GM23338 (cell line): ENCODE results near the gene PLP2. TPM values are rescaled to one million over a fixed set of nuclear protein-coding genes. Genes with fewer than 3 reads are reported as not detected.

Experiments
- ATAC-seq: fragments of 200-7000 bp; cut with Tn5 transposase; 3 replicates; pipeline ENCODE4 v1.9.1; 2020
- DNase-seq: peaks from one replicate; pipeline ENCODE4 v3.0.0-alpha.2; 2015; ENCODE audit warnings: low spot score
- H2AFZ ChIP-seq: fragments of 200-600 bp; sonication (generic); 2 replicates; pipeline ENCODE4 v1.8.0; 2016; ENCODE audit warnings: antibody characterized with exemption, mild to moderate bottlenecking, moderate library complexity
- H3F3A ChIP-seq: fragments of 200-600 bp; sonication (generic); replicated peaks from 2 replicates; pipeline ENCODE4 v1.8.0; 2017; ENCODE audit warnings: antibody characterized with exemption, mixed run types, low read depth
- H3K27ac ChIP-seq: fragments of 200-600 bp; sonication (generic); 2 replicates; pipeline ENCODE4 v1.6.1; 2016; ENCODE audit warnings: low read depth
- H3K27me3 ChIP-seq: fragments of 200-600 bp; sonication (generic); 2 replicates; pipeline ENCODE4 v1.8.0; 2016; ENCODE audit warnings: mild to moderate bottlenecking, mixed run types, moderate library complexity; ENCODE audit not compliant: insufficient read depth
- H3K36me3 ChIP-seq: fragments of 200-600 bp; sonication (generic); 2 replicates; pipeline ENCODE4 v1.8.0; 2016; ENCODE audit warnings: mild to moderate bottlenecking; ENCODE audit not compliant: insufficient read depth
- H3K4me1 ChIP-seq: fragments of 200-600 bp; sonication (generic); 2 replicates; pipeline ENCODE4 v1.8.0; 2016; ENCODE audit warnings: mild to moderate bottlenecking, moderate library complexity; ENCODE audit not compliant: insufficient read depth
- H3K4me2 ChIP-seq: fragments of 200-600 bp; sonication (generic); 2 replicates; pipeline ENCODE4 v1.7.1; 2017; ENCODE audit warnings: mixed run types
- H3K4me3 ChIP-seq: fragments of 200-600 bp; sonication (generic); 2 replicates; pipeline ENCODE4 v1.6.1; 2016; ENCODE audit warnings: mixed run types
- H3K79me2 ChIP-seq: fragments of 200-600 bp; sonication (generic); replicated peaks from 2 replicates; pipeline ENCODE4 v1.8.0; 2017; ENCODE audit warnings: mild to moderate bottlenecking; ENCODE audit not compliant: insufficient read depth
- H3K9me2 ChIP-seq: fragments of 200-600 bp; sonication (generic); 2 replicates; pipeline ENCODE4 v1.8.0; 2017; ENCODE audit not compliant: insufficient read depth
- H4K20me1 ChIP-seq: fragments of 200-600 bp; sonication (generic); replicated peaks from 2 replicates; pipeline ENCODE4 v1.8.0; 2017; ENCODE audit warnings: mild to moderate bottlenecking; ENCODE audit not compliant: insufficient read depth
- H3K27ac Mint-ChIP-seq: 2 replicates; pipeline ENCODE4 v1.8.0; 2020; ENCODE audit warnings: inconsistent platforms, mild to moderate bottlenecking, moderate library complexity, mixed read lengths
- H3K27me3 Mint-ChIP-seq: 3 replicates; pipeline ENCODE4 v1.8.0; 2022; ENCODE audit warnings: low read depth, mild to moderate bottlenecking, moderate library complexity, mixed read lengths, inconsistent platforms; ENCODE audit not compliant: insufficient read depth, poor library complexity
- H3K36me3 Mint-ChIP-seq: 3 replicates; pipeline ENCODE4 v1.8.0; 2021; ENCODE audit warnings: low read depth, mild to moderate bottlenecking, inconsistent platforms, moderate library complexity, mixed read lengths
- H3K4me1 Mint-ChIP-seq: 3 replicates; pipeline ENCODE4 v1.8.0; 2020; ENCODE audit warnings: mild to moderate bottlenecking, inconsistent platforms, mixed read lengths
- H3K4me3 Mint-ChIP-seq: 3 replicates; pipeline ENCODE4 v1.8.0; 2021; ENCODE audit warnings: moderate library complexity, mild to moderate bottlenecking, inconsistent platforms, mixed read lengths
- H3K9me3 Mint-ChIP-seq: 3 replicates; pipeline ENCODE4 v1.8.0; 2020; ENCODE audit warnings: moderate library complexity, mild to moderate bottlenecking, inconsistent platforms, mixed read lengths
- CREB1 ChIP-seq: fragments of 250-450 bp; sonication (Bioruptor Pico); IDR thresholded peaks from 2 replicates; pipeline ENCODE4 v1.5.0; 2020; ENCODE audit warnings: low read depth, mild to moderate bottlenecking, moderate library complexity
- NANOG ChIP-seq: IDR thresholded peaks from 2 replicates; pipeline ENCODE4 v1.6.1; 2016; ENCODE audit warnings: antibody characterized with exemption, borderline replicate concordance
- STAT1 ChIP-seq: IDR thresholded peaks from one replicate; pipeline ENCODE4 v1.6.1; 2016; ENCODE audit warnings: antibody characterized with exemption; ENCODE audit not compliant: unreplicated experiment
- polyA plus RNA-seq: library from polyadenylated mRNA; unstranded; fragments of >200 nt; fragmentation: Nextera tagmentation; extraction: Ambion mirVana; gene quantifications from 2 replicates; pipeline ENCODE4 v1.2.1, GENCODE V29; 2016
- total RNA-seq: library from RNA; depleted of rRNA; stranded (reverse); fragments of >200 nt; shearing (Covaris generic); gene quantifications from 2 replicates; pipeline ENCODE4 v1.2.3, GENCODE V29; 2014
- TF ChIP-seq, protein P1 (sequence below): fragments of 250-450 bp; sonication (Bioruptor Pico); IDR thresholded peaks from 2 replicates; pipeline ENCODE4 v1.5.0; 2020; ENCODE audit warnings: mild to moderate bottlenecking, moderate library complexity
- TF ChIP-seq, protein P2 (sequence below), 2 experiments: fragments of 200-600 bp in 1 of 2; sonication (generic) in 1 of 2; conservative IDR thresholded peaks; 2 replicates each; pipeline versions ENCODE4 v1.5.1 to v1.6.1; 2016 to 2017; ENCODE audit warnings: antibody characterized with exemption in 2 of 2, low read depth in 2 of 2, mild to moderate bottlenecking in 2 of 2, moderate library complexity in 1 of 2
- TF ChIP-seq, protein P3 (sequence below): IDR thresholded peaks from 2 replicates; pipeline ENCODE4 v1.6.1; 2016; ENCODE audit warnings: antibody characterized with exemption
- TF ChIP-seq, protein P4 (sequence below): IDR thresholded peaks from one replicate; pipeline ENCODE4 v1.6.1; 2018; ENCODE audit warnings: antibody characterized with exemption; ENCODE audit not compliant: unreplicated experiment

PLP2 gene
- total and polyA plus RNA-seq, 2 experiments from 2014 or later, result 3.4 to 9.5 TPM

DNA sequence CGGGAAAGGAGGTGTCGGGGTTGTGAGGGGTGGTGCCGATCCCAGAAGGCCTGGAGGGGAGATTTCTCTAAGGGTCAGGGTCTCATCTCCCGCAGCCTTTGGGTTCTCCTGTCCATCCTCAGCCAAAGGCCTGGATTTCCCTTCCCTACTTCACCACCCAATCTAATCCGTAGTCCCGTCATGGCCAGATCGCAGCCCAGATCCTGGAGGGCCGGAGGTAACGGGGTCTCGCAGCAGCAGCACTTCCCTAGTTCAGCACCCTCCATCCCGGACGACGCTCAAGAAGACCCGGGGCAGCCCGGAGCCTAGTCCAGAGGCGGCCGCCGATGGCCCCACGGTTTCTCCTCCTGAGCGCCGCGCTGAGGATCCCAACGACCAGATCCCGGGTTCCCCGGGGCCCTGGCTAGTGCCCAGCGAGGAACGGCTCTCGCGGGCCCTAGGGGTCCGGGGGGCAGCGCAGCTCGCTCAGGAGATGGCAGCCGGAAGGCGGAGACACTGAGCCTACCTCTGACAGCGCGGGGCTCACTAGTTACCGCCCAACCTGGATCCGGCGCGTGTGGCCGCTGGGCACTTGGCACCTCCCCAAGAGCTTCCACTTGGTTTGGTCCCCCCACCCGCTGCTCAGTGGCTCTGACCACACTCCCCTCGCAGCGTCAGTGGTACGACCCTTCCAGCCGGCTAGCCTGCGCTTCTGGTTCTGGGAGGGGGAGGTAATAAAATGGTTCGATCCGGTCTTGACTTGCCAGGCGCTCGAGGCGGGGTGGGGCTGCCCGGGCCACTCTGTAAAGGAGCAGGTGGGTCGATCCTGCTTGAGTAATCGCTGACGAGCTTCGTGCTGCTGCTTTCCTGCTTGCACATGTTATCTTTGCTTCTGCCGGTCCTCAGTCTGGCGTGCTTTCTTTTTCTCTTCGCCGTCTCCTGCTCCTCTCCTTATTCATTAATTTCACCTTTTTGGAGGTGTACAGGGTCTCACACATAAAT lies 5.5 kb upstream of the PLP2 start (continued):
- TF ChIP-seq, protein P1, sequence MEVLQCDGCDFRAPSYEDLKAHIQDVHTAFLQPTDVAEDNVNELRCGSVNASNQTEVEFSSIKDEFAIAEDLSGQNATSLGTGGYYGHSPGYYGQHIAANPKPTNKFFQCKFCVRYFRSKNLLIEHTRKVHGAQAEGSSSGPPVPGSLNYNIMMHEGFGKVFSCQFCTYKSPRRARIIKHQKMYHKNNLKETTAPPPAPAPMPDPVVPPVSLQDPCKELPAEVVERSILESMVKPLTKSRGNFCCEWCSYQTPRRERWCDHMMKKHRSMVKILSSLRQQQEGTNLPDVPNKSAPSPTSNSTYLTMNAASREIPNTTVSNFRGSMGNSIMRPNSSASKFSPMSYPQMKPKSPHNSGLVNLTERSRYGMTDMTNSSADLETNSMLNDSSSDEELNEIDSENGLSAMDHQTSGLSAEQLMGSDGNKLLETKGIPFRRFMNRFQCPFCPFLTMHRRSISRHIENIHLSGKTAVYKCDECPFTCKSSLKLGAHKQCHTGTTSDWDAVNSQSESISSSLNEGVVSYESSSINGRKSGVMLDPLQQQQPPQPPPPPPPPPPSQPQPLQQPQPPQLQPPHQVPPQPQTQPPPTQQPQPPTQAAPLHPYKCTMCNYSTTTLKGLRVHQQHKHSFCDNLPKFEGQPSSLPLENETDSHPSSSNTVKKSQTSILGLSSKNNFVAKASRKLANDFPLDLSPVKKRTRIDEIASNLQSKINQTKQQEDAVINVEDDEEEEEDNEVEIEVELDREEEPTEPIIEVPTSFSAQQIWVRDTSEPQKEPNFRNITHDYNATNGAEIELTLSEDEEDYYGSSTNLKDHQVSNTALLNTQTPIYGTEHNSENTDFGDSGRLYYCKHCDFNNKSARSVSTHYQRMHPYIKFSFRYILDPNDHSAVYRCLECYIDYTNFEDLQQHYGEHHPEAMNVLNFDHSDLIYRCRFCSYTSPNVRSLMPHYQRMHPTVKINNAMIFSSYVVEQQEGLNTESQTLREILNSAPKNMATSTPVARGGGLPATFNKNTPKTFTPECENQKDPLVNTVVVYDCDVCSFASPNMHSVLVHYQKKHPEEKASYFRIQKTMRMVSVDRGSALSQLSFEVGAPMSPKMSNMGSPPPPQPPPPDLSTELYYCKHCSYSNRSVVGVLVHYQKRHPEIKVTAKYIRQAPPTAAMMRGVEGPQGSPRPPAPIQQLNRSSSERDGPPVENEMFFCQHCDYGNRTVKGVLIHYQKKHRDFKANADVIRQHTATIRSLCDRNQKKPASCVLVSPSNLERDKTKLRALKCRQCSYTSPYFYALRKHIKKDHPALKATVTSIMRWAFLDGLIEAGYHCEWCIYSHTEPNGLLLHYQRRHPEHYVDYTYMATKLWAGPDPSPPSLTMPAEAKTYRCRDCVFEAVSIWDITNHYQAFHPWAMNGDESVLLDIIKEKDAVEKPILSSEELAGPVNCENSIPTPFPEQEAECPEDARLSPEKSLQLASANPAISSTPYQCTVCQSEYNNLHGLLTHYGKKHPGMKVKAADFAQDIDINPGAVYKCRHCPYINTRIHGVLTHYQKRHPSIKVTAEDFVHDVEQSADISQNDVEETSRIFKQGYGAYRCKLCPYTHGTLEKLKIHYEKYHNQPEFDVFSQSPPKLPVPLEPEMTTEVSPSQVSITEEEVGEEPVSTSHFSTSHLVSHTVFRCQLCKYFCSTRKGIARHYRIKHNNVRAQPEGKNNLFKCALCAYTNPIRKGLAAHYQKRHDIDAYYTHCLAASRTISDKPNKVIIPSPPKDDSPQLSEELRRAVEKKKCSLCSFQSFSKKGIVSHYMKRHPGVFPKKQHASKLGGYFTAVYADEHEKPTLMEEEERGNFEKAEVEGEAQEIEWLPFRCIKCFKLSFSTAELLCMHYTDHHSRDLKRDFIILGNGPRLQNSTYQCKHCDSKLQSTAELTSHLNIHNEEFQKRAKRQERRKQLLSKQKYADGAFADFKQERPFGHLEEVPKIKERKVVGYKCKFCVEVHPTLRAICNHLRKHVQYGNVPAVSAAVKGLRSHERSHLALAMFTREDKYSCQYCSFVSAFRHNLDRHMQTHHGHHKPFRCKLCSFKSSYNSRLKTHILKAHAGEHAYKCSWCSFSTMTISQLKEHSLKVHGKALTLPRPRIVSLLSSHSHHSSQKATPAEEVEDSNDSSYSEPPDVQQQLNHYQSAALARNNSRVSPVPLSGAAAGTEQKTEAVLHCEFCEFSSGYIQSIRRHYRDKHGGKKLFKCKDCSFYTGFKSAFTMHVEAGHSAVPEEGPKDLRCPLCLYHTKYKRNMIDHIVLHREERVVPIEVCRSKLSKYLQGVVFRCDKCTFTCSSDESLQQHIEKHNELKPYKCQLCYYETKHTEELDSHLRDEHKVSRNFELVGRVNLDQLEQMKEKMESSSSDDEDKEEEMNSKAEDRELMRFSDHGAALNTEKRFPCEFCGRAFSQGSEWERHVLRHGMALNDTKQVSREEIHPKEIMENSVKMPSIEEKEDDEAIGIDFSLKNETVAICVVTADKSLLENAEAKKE (CRISPR knock-in tag), result no peak

DNA sequence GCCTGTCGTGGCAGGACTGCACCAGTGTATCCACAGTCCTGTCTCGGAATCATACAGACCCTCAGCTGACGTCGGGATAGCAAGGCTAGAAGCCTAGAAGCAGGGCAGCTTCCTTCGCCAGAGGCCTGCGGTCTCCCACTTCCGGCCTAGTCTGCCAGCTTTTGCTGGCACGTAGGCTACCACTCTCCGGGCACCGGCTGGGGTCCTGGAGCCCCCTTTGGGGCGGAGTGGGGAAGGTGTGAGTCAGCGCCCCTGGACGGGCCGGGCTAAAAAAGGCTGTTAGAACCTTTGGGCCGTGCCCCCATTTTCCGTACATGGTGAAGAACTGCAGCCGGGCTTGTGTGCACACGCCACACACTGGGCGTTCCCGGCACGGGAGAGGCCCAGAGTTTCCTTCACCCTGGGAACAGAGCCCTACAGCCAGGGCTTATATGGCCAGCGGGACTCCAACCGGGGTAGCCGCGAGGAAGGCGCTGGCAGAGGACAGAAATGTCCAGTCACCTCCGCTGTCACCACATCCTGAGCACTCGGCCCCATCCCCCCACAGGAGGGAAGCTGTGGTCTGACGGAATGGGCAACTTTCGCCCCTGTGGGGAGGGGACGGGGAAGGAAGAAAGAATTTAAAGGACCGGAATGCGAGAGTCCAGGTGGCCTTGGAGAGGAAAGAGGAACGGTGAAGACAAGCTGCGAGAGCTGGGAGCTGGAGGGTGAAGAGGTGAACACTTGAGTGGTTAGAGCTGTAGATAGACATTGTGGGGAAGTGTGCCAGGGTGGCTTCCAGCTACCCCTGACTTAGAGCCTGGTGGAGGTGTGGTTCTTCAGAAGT lies 4.6 kb upstream of the PLP2 start:
- Mint-ChIP-seq H3K4me3 (peak overlapping the region; percentile 72), H3K9me3 (no peaks in the 10 kb centered on the region; the same call in 2 of the 3 replicates), H3K27ac (no peak overlapping the region; the same call in 1 of the 2 replicates), H3K27me3 (peaks cover 32% of the 10 kb centered on the region), H3K36me3 (no peaks in the 10 kb centered on the region), H3K4me1 (peaks cover 15% of the 10 kb centered on the region)
- Histone ChIP-seq H3K4me2 (peak overlapping the region; percentile 86), H3K27ac (no peak overlapping the region), H3K36me3 (no peaks in the 10 kb centered on the region), H2AFZ (peak overlapping the region; percentile 72; the same call in 1 of the 2 replicates), H3K9me2 (no peaks in the 10 kb centered on the region), H3K4me3 (peak overlapping the region; percentile 59), H3K27me3 (peaks cover 58% of the 10 kb centered on the region), H3F3A (no peaks in the 10 kb centered on the region), H3K79me2 (no peaks in the 10 kb centered on the region), H4K20me1 (no peaks in the 10 kb centered on the region), H3K4me1 (no peaks in the 10 kb centered on the region; the same call in 1 of the 2 replicates)
- ATAC-seq (peak; percentile 6), DNase-seq (peak; percentile 49)
- TF ChIP-seq, protein P2, sequence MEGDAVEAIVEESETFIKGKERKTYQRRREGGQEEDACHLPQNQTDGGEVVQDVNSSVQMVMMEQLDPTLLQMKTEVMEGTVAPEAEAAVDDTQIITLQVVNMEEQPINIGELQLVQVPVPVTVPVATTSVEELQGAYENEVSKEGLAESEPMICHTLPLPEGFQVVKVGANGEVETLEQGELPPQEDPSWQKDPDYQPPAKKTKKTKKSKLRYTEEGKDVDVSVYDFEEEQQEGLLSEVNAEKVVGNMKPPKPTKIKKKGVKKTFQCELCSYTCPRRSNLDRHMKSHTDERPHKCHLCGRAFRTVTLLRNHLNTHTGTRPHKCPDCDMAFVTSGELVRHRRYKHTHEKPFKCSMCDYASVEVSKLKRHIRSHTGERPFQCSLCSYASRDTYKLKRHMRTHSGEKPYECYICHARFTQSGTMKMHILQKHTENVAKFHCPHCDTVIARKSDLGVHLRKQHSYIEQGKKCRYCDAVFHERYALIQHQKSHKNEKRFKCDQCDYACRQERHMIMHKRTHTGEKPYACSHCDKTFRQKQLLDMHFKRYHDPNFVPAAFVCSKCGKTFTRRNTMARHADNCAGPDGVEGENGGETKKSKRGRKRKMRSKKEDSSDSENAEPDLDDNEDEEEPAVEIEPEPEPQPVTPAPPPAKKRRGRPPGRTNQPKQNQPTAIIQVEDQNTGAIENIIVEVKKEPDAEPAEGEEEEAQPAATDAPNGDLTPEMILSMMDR (conservative IDR thresholded peaks at IDR 0.05; ENCODE audit: low read depth in 2 of 2), result no peak
- TF ChIP-seq, protein P3, sequence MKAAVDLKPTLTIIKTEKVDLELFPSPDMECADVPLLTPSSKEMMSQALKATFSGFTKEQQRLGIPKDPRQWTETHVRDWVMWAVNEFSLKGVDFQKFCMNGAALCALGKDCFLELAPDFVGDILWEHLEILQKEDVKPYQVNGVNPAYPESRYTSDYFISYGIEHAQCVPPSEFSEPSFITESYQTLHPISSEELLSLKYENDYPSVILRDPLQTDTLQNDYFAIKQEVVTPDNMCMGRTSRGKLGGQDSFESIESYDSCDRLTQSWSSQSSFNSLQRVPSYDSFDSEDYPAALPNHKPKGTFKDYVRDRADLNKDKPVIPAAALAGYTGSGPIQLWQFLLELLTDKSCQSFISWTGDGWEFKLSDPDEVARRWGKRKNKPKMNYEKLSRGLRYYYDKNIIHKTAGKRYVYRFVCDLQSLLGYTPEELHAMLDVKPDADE, result no peak
- TF ChIP-seq STAT1 (no peak), NANOG (no peak), CREB1 (no peak)
- TF ChIP-seq, protein P4, sequence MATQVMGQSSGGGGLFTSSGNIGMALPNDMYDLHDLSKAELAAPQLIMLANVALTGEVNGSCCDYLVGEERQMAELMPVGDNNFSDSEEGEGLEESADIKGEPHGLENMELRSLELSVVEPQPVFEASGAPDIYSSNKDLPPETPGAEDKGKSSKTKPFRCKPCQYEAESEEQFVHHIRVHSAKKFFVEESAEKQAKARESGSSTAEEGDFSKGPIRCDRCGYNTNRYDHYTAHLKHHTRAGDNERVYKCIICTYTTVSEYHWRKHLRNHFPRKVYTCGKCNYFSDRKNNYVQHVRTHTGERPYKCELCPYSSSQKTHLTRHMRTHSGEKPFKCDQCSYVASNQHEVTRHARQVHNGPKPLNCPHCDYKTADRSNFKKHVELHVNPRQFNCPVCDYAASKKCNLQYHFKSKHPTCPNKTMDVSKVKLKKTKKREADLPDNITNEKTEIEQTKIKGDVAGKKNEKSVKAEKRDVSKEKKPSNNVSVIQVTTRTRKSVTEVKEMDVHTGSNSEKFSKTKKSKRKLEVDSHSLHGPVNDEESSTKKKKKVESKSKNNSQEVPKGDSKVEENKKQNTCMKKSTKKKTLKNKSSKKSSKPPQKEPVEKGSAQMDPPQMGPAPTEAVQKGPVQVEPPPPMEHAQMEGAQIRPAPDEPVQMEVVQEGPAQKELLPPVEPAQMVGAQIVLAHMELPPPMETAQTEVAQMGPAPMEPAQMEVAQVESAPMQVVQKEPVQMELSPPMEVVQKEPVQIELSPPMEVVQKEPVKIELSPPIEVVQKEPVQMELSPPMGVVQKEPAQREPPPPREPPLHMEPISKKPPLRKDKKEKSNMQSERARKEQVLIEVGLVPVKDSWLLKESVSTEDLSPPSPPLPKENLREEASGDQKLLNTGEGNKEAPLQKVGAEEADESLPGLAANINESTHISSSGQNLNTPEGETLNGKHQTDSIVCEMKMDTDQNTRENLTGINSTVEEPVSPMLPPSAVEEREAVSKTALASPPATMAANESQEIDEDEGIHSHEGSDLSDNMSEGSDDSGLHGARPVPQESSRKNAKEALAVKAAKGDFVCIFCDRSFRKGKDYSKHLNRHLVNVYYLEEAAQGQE, result no peak
